ENCODE results near the gene TMEM184A. TPM values are rescaled to one million over a fixed set of nuclear protein-coding genes. Genes with fewer than 3 reads are reported as not detected.

Gene TMEM184A
- total RNA-seq, 2 experiments from 2014 or later: not detected

GRCh38 chr7:1548438-1548831 lies 7.6 kb downstream of the TMEM184A start:
- POLR2A ChIA-PET: no interaction called here
- Mint-ChIP-seq H3K4me3 (no peak overlapping the region), H3K27ac (no peak overlapping the region), H3K27me3 (no peaks in the 10 kb centered on the region), H3K4me1 (no peaks in the 10 kb centered on the region), H3K36me3 (ENCODE audit: low read depth) (no peaks in the 10 kb centered on the region), H3K9me3 (no peaks in the 10 kb centered on the region)
- DNase-seq: no peak
- CTCF ChIA-PET: no interaction called here

- Mint-ChIP-seq H3K36me3 (ENCODE audit: low read depth) (no peaks in the 10 kb centered on the region), H3K9me3 (no peaks in the 10 kb centered on the region), H3K4me1 (no peaks in the 10 kb centered on the region), H3K4me3 (no peak overlapping the region), H3K27me3 (no peaks in the 10 kb centered on the region), H3K27ac (no peak overlapping the region)
- no peak for DNase-seq
- POLR2A ChIA-PET: no interaction called here
- CTCF ChIA-PET: no interaction called here
These were observed 8.1 kb downstream of the TMEM184A start for GRCh38 chr7:1547777-1548437.

- no peaks in the 10 kb centered on the region for H3K9me3 Mint-ChIP-seq
- no peaks in the 10 kb centered on the region for H3K4me1 Mint-ChIP-seq
- H3K36me3 Mint-ChIP-seq (ENCODE audit: low read depth): no peaks in the 10 kb centered on the region
- POLR2A ChIA-PET: interaction anchor here (1.7 kb wide), 1 partner anchor 9 kb away, joined by 5 read pairs; the partner anchor contains the start of gene TMEM184A
- CTCF ChIA-PET: no interaction called here
- H3K27me3 Mint-ChIP-seq: no peaks in the 10 kb centered on the region
- H3K4me3 Mint-ChIP-seq: no peak overlapping the region
- DNase-seq: no peak
- H3K27ac Mint-ChIP-seq: no peak overlapping the region
These were observed 8.9 kb downstream of the TMEM184A start for GRCh38 chr7:1546909-1547776.

GRCh38 chr7:1546274-1546908 lies 9.6 kb downstream of the TMEM184A start:
- Mint-ChIP-seq H3K36me3 (ENCODE audit: low read depth) (peaks cover under 1% of the 10 kb centered on the region), H3K4me3 (no peak overlapping the region), H3K27ac (no peak overlapping the region), H3K9me3 (no peaks in the 10 kb centered on the region), H3K27me3 (no peaks in the 10 kb centered on the region), H3K4me1 (no peaks in the 10 kb centered on the region)
- ChIA-PET CTCF (no interaction called here), POLR2A (interaction anchor here (1.7 kb wide), 1 partner anchor 10 kb away, joined by 5 read pairs; the partner anchor contains the start of gene TMEM184A)
- DNase-seq: no peak

GRCh38 chr7:1545417-1546246 lies 10.4 kb downstream of the TMEM184A start:
- CTCF ChIA-PET: no interaction called here

GRCh38 chr7:1544896-1545416 lies 11.0 kb downstream of the TMEM184A start:
- no peaks in the 10 kb centered on the region for H3K4me1 Mint-ChIP-seq
- no peak for DNase-seq
- CTCF ChIA-PET: no interaction called here
- H3K36me3 Mint-ChIP-seq (ENCODE audit: low read depth): peaks cover 7% of the 10 kb centered on the region
- H3K27ac Mint-ChIP-seq: no peak overlapping the region
- POLR2A ChIA-PET: no interaction called here
- no peaks in the 10 kb centered on the region for H3K27me3 Mint-ChIP-seq
- no peaks in the 10 kb centered on the region for H3K9me3 Mint-ChIP-seq
- H3K4me3 Mint-ChIP-seq: no peak overlapping the region

More at GRCh38 chr7:1545417-1546246, 10.4 kb downstream of the TMEM184A start:
- Mint-ChIP-seq H3K36me3 (ENCODE audit: low read depth) (peaks cover 7% of the 10 kb centered on the region), H3K9me3 (no peaks in the 10 kb centered on the region), H3K27me3 (no peaks in the 10 kb centered on the region), H3K4me1 (no peaks in the 10 kb centered on the region), H3K27ac (no peak overlapping the region), H3K4me3 (no peak overlapping the region)
- no peak for DNase-seq
- POLR2A ChIA-PET: interaction anchor here (1.7 kb wide), 1 partner anchor 10 kb away, joined by 5 read pairs; the partner anchor contains the start of gene TMEM184A

GRCh38 chr7:1544178-1544895 lies 11.7 kb downstream of the TMEM184A start:
- no peak overlapping the region for H3K4me3 Mint-ChIP-seq
- DNase-seq: no peak
- no peaks in the 10 kb centered on the region for H3K4me1 Mint-ChIP-seq
- H3K36me3 Mint-ChIP-seq (ENCODE audit: low read depth): peaks cover 7% of the 10 kb centered on the region
- ChIA-PET CTCF (no interaction called here), POLR2A (no interaction called here)
- H3K27me3 Mint-ChIP-seq: no peaks in the 10 kb centered on the region
- no peak overlapping the region for H3K27ac Mint-ChIP-seq
- H3K9me3 Mint-ChIP-seq: no peaks in the 10 kb centered on the region

GRCh38 chr7:1543826-1544177 lies 12.2 kb downstream of the TMEM184A start:
- Mint-ChIP-seq H3K36me3 (ENCODE audit: low read depth) (peaks cover 7% of the 10 kb centered on the region), H3K27me3 (no peaks in the 10 kb centered on the region), H3K27ac (no peak overlapping the region), H3K4me3 (no peak overlapping the region), H3K9me3 (no peaks in the 10 kb centered on the region), H3K4me1 (no peaks in the 10 kb centered on the region)
- POLR2A ChIA-PET: no interaction called here
- DNase-seq: no peak
- CTCF ChIA-PET: no interaction called here

- DNase-seq: no peak
- Mint-ChIP-seq H3K27me3 (no peaks in the 10 kb centered on the region), H3K9me3 (no peaks in the 10 kb centered on the region), H3K4me1 (no peaks in the 10 kb centered on the region), H3K4me3 (no peak overlapping the region), H3K27ac (no peak overlapping the region), H3K36me3 (ENCODE audit: low read depth) (peaks cover 7% of the 10 kb centered on the region)
- POLR2A ChIA-PET: no interaction called here
- CTCF ChIA-PET: no interaction called here
These were observed 12.9 kb downstream of the TMEM184A start for GRCh38 chr7:1542841-1543747.

GRCh38 chr7:1542329-1542728 lies 13.7 kb downstream of the TMEM184A start:
- H3K27me3 Mint-ChIP-seq: no peaks in the 10 kb centered on the region

GRCh38 chr7:1541431-1542162 lies 14.4 kb downstream of the TMEM184A start:
- Mint-ChIP-seq H3K4me1 (no peaks in the 10 kb centered on the region), H3K36me3 (ENCODE audit: low read depth) (peaks cover 7% of the 10 kb centered on the region), H3K9me3 (no peaks in the 10 kb centered on the region), H3K4me3 (no peak overlapping the region), H3K27ac (no peak overlapping the region), H3K27me3 (no peaks in the 10 kb centered on the region)
- ChIA-PET POLR2A (no interaction called here), CTCF (no interaction called here)
- no peak for DNase-seq

More at GRCh38 chr7:1542329-1542728, 13.7 kb downstream of the TMEM184A start:
- DNase-seq: no peak
- H3K27ac Mint-ChIP-seq: no peak overlapping the region
- POLR2A ChIA-PET: no interaction called here
- peaks cover 7% of the 10 kb centered on the region for H3K36me3 Mint-ChIP-seq (ENCODE audit: low read depth)
- CTCF ChIA-PET: no interaction called here
- no peaks in the 10 kb centered on the region for H3K4me1 Mint-ChIP-seq
- H3K4me3 Mint-ChIP-seq: no peak overlapping the region
- no peaks in the 10 kb centered on the region for H3K9me3 Mint-ChIP-seq

Data from activated CD4-positive, alpha-beta memory T cell treated with anti-CD3 and anti-CD28 coated beads, Interleukin-2, amount 10 ng/mL, durations not matched to agents 7 days and 5 days (primary cell).